Prostate gland (tissue), 2 donors: ENCODE data around the gene HOXD8.

Experiments used
- POLR2A ChIP-seq: fragments of 450-650 bp; IDR thresholded peaks from one replicate; pipeline ENCODE4 v1.6.1; 2016; ENCODE audit warnings: antibody characterized with exemption, mild to moderate bottlenecking
- POLR2AphosphoS5 ChIP-seq: sonication (generic); formaldehyde crosslinking; IDR thresholded peaks from one replicate; pipeline ENCODE4 v1.6.1; 2017; ENCODE audit warnings: antibody characterized with exemption
- TF ChIP-seq, protein P1 (sequence below), 4 experiments: fragments of 200-600 bp in 2 of 4; fragments of 450-650 bp in 2 of 4; sonication (generic) in 2 of 4; IDR thresholded peaks; 1 replicate in 3 of 4; 2 replicates in 1 of 4; pipeline ENCODE4 v1.5.1; 2016 to 2019; ENCODE audit warnings: antibody characterized with exemption in 4 of 4, mild to moderate bottlenecking in 2 of 4, moderate library complexity in 2 of 4

DNA sequence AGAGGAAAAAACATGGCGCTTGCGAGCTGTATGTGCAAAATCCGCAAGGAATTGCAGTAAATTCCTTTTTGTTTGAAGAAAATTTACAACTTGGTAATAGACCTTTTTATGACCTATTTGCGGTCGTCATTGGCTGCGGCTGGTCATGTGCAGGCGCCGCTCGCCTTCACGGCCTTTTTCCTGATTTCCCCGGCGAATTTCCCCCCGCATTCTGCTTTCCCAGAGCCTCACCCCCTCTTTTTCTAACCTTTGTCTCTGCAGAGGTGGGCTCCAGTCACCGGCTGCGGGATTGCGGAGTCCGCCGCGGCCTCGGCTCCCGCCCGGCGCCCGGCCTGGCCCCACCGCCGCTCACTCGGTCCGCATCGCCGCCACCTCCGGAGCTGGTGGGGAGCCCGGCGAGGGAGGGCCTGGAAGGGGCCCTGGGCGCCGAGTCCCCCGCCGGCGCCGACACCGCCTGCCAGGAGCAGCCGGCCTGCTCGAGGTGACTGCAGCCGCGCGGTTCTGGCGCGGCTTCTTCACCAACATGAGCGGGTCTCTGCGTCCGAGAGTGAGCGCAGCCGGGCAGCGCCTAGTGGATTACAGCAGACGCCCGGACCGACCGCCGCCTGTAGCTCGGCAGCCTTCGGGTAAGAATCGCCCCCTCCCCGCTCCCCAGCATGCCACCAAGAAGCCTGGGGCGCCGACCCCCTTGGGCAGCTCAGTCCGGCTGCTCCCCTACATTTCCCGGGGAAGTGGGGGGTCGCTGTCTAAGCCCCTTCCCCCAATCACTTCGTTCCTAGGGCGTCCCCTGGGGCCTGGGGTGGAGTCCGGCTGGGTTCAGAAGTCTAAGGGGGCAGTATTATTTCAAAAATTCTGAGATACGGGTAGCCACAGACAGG lies 7.1 kb downstream of the HOXD8 start:
- TF ChIP-seq, protein P1, sequence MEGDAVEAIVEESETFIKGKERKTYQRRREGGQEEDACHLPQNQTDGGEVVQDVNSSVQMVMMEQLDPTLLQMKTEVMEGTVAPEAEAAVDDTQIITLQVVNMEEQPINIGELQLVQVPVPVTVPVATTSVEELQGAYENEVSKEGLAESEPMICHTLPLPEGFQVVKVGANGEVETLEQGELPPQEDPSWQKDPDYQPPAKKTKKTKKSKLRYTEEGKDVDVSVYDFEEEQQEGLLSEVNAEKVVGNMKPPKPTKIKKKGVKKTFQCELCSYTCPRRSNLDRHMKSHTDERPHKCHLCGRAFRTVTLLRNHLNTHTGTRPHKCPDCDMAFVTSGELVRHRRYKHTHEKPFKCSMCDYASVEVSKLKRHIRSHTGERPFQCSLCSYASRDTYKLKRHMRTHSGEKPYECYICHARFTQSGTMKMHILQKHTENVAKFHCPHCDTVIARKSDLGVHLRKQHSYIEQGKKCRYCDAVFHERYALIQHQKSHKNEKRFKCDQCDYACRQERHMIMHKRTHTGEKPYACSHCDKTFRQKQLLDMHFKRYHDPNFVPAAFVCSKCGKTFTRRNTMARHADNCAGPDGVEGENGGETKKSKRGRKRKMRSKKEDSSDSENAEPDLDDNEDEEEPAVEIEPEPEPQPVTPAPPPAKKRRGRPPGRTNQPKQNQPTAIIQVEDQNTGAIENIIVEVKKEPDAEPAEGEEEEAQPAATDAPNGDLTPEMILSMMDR (IDR thresholded peaks at IDR 0.05), result peak in 1 of 4 experiments; percentile 15
- TF ChIP-seq POLR2AphosphoS5, result no peak
- TF ChIP-seq POLR2A, result no peak
